GM21723 (cell line): ENCODE measurements around the gene IQCH.

Experiments
- ATAC-seq: cut with Tn5 transposase; IDR thresholded peaks from one replicate; pipeline ENCODE4 v1.9.1; 2021; ENCODE audit warnings: mild to moderate bottlenecking, moderate library complexity; ENCODE audit not compliant: unreplicated experiment

The IQCH gene

GRCh38 chr15:67521783-67522568, 267.4 kb downstream of the IQCH start:
- no peak for ATAC-seq

- no peak for ATAC-seq
Observed at GRCh38 chr15:67523330-67523729, 268.7 kb downstream of the IQCH start.

- no peak for ATAC-seq
Observed at GRCh38 chr15:67524235-67524634, 269.6 kb downstream of the IQCH start.

- no peak for ATAC-seq
Observed at GRCh38 chr15:67528513-67528912, 273.9 kb downstream of the IQCH start.

GRCh38 chr15:67531379-67531914, 276.9 kb downstream of the IQCH start:
- ATAC-seq, result no peak

DNA sequence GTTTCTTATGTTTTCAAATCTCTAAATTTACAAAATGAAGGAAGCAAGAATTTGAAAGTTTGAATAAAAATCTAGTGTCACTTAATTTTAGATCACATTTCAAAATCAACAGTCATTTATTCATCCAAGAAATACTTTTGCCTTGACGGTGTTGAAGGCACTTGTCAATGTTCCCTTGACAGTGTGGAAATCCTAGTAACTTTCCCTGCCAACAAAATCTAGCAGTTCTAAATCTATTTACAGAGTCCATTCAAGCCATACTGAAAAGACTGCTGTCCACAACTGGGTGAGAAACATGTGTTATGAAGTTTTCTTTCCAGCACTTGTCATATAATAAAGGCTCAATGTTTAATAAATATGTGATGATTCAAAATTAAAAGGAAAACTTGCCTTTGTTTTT, 279.3 kb downstream of the IQCH start:
- ATAC-seq, result no peak

- no peak for ATAC-seq
Observed at GRCh38 chr15:67534360-67534759, 279.8 kb downstream of the IQCH start.

DNA sequence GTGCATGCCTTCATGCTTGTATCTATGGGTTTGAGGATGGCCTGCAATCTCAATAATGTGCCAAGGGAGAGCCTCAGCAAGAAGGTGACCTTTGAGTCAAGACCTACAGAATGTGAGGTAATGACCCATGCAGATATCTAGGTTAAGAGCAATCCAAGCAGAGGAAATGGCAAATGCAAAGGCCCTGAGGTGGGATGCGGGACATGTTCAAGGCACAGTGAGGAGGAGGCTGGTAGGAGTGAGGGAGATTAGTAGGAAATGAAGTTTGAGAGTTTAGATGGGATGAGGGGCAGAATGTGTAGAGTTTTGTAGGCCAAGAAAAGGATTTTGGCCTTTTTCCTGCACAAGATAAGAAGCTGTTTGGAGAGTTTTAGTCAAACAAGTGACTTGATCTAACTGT, 283.2 kb downstream of the IQCH start:
- no peak for ATAC-seq

- ATAC-seq, result peak; percentile 47
Observed at GRCh38 chr15:67542420-67543347, 288.1 kb downstream of the IQCH start, which contains the start of gene MAP2K5. Gene MAP2K5, plus strand, starts transcription at chr15:67542703. Its CDS starts 633 bp downstream, at chr15:67543336.

- ATAC-seq, result no peak
Observed at GRCh38 chr15:67543348-67543718, 288.7 kb downstream of the IQCH start.

DNA sequence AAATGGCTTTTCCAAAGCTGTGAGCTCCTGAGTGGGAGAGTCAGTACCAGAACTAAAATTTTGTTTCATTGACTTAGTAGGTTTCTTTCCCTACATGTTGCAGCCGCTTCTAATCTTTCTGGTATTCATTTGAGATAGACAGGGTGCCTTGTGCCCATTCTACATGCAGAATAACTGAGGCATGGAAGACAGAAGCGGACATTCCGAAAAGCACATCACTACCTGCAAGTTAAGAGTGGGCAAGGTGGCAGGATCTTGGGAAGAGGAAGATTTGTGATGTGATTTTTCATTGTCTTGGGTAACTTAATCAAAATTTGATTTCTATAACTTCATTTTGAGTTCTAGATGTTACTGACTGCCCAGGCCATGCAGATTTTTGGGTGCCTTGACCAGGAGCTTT, 289.9 kb downstream of the IQCH start:
- no peak for ATAC-seq

DNA sequence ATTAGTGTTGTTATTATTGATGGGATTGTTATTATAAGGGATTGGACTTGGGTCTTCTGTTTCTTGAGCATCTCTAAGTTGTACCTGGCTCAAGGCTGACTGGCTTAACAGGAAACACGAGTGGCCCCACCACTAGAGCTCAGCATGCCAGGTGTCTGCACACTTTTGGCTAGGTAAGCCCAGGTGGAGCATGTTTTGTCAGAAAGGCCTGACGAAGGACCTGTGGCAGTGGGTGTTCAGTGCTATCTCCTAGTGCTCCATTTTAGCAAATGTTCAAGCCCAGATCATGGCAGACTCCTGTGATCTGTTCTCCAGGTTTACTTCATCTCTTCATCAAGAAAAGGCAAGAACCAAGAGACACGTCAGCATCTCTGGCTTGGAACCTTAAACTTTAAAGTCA, 291.3 kb downstream of the IQCH start:
- ATAC-seq, result no peak

DNA sequence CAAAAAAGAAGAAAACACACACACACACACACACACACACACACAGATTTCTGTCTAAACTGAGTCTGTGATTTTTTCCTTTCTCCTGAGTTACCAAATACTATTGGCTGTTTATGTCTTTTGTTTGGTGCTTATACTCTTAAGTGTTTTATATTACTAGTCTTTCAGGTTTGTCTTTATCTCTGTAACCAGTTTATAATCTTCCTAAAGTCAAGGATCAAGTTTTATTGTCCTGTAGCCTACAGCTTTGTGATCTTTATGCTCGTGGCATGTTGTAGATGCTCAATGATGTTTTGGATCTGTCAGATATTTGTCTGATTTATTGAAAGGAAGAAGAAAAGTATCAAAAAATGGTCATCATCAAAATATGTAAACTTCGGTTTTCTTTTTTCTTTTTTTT, 292.5 kb downstream of the IQCH start:
- no peak for ATAC-seq

DNA sequence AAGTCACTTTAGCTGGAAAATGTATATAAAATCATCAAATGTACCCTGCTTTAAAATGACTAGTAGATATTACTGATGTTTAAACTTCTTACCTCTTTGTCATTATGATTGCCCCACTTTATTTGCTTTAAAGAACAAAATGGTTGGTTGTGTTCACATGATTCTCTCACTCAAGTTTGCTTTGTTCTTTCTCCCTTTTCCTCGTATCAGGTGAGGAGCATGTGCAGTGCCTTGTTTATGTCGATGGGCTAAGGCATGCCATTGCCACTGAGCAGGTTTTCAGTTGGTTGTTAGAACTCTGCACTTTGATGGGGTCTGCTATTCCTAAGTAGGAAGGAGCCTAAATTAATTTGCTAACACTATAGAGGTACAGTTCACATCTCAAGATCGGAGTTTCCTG, 293.2 kb downstream of the IQCH start:
- no peak for ATAC-seq

- no peak for ATAC-seq
Observed at GRCh38 chr15:67548236-67548852, 293.8 kb downstream of the IQCH start.

DNA sequence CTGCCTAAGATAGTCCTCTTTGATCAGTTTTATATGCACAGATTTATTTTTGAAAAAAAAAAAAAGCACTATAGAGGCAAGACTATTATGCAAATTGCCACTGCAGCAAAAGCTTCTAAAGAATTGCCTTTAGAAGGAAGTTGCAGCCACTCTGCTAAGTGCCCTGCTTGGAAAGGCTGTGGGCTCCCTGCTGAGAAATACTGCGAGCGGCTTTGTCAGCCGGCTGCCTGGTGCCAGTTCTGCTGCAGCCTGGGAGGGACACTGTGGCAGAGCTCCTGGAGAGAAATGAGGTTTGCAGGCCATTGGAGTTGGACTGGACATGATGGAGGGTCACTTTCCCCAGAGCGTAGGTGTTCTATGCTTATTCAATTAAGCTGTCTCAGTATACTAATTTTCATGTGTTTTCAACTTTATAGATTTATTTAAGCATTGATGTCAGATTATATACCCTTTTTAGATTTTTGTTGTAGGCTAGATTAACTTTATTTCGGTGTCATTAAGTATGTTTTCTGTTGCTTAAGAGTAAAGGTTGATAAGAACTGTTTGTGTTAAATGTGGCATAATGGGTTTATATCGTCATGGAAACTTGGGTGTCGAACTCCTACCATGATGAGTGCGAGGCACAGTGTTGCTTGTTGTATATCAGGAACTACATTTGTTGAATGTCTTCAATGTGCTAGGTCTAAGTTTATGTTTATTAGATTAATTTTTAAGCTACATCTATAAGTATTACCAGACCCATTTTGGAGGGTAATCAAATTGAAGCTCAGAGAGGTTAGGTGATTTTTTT, 294.5 kb downstream of the IQCH start:
- no peak for ATAC-seq

GRCh38 chr15:67549736-67550135, 295.1 kb downstream of the IQCH start:
- ATAC-seq, result no peak

GRCh38 chr15:67550522-67550921, 295.9 kb downstream of the IQCH start:
- no peak for ATAC-seq

DNA sequence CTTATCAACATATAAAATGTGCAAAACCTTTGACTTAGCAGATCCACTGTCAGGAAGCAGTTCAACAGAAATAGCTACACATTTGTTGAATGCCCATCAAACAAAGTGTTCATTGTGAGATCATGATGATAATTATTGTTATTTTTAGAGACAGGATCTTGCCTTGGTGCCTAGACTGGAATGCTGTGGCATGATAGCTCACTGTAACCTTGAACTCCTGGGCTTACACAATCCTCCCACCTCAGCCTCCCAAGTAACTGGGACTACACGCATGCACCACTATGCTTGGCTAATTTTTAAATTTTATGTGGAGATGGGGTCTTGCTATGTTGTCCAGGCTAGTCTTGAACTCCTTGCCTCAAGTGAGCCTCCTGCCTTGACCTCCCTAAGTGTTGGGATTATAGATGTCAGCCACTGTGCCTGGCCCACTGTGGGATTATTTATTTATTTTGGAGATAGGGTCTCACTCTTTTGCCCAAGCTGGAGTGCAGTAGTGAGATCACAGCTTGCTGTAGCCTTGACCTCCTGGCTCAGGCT, 296.7 kb downstream of the IQCH start:
- ATAC-seq, result no peak
